T1000 (cell line): ENCODE measurements around the gene TM9SF4.

ENCODE experiments used
- DNase-seq: peaks from one replicate; lab custom pipeline; 2025; ENCODE audit warnings: mixed read lengths; lab: John Stamatoyannopoulos, UW

TM9SF4 gene, protein sequence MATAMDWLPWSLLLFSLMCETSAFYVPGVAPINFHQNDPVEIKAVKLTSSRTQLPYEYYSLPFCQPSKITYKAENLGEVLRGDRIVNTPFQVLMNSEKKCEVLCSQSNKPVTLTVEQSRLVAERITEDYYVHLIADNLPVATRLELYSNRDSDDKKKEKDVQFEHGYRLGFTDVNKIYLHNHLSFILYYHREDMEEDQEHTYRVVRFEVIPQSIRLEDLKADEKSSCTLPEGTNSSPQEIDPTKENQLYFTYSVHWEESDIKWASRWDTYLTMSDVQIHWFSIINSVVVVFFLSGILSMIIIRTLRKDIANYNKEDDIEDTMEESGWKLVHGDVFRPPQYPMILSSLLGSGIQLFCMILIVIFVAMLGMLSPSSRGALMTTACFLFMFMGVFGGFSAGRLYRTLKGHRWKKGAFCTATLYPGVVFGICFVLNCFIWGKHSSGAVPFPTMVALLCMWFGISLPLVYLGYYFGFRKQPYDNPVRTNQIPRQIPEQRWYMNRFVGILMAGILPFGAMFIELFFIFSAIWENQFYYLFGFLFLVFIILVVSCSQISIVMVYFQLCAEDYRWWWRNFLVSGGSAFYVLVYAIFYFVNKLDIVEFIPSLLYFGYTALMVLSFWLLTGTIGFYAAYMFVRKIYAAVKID

DNA sequence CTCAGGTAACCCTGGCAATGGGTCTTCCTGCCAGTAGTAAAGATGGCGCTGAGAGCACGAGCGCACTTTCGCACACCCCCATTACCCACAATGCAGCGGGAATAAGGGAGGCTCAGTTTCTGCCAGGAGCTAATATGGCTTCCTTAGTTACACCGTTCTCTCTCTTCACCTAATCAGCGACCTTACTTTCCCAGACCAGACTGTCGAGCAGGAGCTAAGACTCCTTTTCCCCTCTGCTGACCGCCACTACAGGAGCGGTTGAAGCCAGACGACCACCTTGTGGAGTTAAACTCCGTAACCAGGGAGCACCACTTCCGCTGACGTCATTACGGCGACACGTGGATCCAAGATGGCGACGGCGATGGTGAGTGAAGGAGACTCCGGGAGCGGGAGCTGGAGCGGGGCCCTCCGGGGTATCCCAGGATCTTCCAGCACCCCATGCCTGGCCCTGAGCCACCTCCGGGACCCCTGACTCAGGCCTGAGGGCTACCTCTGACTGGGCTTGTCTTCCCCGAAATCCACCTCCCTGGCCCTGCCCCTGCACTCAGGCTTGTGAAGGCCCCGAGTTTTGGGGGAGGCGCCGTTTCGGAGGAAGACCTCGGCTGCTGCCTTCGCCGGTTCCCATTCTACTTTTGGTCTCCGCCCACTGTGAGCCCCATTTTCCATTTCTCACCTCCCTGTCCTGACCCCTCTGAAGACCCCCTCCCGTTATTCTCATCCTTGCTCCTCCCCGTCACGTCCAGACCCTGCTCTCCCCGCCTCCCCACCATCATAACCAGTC is at the start of gene TM9SF4:
Gene TM9SF4, plus strand, starts transcription at position 323 of the 781 bp plus-strand sequence. Its CDS starts 27 bp downstream, at position 350.
- peak; percentile 90 for DNase-seq

DNA sequence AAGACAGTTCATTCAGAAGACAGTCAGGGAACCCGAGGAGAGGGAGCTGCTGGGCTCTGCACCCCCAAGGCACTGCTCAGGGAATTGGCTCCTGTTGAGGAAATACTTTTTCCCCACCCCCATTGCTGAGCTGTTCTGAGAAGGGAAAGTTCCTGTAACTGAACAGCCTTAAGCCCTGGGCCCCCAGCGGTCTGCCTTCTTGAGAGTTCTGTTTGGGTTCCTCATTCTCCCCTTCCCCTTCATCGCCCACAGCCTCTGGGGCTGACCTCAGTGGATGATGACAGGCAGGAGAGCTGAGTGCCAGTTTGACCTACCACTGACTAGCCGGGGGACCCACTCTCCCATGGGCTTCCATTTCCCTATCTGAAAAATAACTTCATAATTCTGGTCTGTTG is 46.7 kb upstream of the TM9SF4 start:
- no peak for DNase-seq

DNA sequence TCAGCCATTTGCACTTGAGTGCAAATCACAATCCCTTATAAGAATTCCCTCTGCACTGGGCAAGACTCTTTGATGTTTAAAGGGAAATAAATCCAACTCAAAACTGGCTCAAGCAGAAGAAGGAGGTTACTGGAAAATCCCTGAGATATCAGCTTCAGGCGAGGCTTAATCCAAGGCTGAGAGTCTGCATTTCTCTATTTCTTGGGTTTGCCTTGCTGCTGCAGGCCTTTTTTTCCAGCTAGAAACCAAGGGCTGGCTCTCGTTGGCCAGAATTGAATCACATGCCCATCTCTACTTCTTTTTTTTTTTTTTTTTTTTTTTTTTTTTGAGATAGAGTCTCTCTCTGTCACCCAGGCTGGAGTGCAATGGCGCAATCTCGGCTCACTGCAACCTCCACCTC is 45.8 kb upstream of the TM9SF4 start:
- DNase-seq: no peak

DNA sequence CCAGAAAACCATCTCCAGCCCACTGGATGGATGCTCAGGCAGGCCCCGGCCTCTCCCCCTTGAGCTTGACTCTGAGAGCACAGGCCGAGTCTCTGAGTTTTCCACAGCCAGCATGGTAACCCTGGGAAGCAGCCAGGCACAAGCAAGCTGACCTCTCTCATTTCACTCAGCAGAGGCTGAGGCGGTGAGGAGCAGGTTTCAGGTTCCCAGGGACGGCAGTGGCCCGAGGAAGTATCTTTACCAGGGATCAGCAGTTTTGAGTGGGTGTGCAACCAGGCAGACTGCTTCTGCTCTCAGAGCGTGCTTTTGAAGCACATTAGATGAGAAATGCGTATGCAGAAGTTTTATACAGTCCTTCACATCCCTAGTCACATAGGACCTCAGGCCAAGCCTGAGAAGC is 44.8 kb upstream of the TM9SF4 start:
- DNase-seq: no peak

DNA sequence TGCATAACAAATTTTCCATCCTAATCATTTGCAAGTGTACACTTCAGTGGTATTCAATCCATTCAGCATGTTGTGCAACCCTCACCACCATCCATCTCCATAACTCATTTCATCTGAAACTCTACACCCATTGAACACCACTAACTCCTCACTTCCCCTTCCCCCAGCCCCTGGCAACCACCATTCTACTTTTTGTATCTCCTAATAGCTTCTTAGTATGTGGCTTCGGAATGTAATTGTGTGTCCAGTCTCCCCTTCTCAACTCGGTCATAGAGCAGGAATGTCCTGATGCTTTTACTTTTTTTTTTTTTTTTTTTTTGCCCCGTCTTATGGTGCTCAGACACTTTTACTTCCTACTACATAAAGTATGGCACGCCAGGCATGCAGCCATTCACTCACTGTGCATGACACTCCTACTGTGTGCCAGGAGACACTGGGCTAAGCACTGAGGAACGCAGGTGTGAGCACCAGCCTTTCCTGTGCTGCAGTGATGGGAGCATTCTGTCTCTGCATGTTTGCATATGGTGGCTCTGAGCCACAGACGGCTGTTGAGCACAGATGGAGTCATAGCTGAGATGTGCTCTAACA is 42.2 kb upstream of the TM9SF4 start:
- no peak for DNase-seq

DNA sequence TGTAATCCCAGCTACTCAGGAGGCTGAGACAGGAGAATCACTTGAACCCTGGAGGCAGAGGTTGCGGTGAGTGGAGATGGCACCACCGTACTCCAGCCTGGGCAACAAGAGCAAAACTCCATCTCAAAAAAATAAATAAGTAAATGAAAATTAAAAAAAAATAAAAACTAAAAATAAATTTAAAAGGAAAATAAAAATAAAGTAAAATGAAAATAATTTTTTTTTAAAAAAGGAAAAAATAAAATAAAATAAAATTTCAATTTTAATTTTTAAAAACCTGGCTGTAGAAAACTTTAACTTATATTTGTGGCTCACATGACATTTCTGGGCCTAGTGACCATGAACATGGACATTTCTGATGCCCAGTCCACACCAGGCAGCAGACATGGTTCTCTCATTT is 41.3 kb upstream of the TM9SF4 start:
- DNase-seq: no peak

DNA sequence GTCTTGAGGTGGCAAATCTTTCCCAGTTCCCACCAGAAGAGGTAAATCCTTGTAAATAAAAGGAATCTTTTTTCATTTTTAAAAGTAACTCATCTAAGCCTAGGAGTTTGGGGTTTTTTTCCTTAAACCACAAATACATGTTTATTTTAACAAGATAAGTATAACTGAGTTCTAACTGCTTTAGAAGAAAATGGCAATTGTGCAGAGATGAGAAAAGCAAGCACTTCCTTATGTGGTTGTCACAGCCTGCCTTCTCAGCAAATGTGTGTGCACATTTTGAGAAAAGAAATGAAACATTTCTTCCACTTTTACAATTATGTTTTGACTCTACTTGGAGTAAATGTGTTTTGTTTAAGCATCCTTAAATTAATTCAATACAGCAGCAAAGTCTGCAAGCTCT is 39.8 kb upstream of the TM9SF4 start:
- DNase-seq: no peak

DNA sequence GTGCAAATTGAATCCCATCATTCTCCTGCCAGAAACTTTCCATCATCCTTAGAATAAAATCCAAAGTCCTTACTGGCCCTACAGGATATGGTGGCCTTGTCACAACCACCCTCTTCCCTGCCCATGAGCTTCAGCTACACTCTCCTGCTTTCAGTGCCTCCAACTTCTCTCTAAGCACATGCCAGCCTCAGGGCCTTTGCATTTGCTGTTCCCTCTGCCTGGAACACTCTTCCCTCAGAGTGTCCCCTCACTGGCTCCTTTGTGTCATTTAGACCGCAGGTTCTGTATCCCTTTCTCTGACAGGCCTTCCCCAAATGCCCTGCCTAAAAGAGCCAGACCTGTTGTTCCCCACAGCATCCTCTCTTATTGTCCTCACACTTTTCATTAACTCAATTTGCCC is 39.2 kb upstream of the TM9SF4 start:
- no peak for DNase-seq

DNA sequence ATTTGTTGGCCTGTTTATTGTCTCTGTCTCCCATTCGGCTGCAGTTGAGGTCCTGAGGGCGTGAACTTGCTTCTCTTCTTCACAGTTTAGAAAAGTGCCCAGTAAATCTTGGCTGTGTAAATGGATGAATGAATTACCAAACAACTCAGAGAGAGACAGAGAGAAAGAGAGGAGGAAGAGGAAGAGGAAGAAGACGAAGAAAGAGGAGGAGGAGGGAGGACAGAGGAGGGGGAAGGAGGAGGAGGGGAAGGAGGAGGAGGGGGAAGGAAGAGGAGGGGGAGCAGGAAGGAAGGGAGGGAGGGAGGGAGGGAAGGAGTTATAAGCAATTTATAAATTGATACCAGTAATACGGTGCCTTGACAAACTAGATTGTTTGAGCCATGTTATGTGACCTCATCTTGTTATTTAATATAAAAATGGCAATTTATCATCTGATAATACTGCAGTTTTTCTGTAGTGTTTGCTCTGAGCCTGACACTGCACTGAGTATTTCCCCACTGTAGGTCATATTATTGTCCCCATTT is 38.8 kb upstream of the TM9SF4 start:
- no peak for DNase-seq

DNA sequence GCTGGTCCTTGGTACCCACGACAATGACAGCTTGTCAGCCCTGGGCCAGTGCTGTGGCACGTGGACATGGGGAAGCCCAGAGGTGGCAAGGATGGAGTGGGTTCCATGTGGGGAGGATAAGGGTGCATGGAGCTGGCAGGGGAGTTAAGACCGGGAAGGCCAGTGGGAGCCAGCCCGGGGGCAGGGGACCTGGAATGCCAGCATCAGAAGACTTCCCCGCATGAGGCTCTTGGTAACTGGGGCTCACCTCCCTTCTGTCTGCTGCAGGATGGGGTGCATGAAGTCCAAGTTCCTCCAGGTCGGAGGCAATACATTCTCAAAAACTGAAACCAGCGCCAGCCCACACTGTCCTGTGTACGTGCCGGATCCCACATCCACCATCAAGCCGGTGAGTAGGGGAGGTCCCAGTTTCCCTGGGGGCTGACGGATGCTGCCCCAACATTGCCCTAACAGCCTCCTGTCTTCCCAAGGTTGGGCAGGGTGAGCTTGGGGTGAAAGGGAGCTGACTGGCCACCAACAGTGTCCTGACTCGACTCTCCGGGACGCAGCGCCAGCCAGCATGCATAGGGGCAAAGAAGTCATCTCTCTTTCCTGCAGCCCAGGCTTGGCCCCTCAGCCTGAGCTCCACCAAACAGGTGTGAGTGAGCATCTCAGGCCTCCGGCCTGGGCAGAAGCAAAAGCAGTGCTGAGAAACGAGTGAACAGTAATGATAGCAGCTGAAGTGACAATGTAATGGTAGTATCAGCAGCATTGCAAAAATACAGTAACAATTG is 37.9 kb upstream of the TM9SF4 start:
- no peak for DNase-seq

DNA sequence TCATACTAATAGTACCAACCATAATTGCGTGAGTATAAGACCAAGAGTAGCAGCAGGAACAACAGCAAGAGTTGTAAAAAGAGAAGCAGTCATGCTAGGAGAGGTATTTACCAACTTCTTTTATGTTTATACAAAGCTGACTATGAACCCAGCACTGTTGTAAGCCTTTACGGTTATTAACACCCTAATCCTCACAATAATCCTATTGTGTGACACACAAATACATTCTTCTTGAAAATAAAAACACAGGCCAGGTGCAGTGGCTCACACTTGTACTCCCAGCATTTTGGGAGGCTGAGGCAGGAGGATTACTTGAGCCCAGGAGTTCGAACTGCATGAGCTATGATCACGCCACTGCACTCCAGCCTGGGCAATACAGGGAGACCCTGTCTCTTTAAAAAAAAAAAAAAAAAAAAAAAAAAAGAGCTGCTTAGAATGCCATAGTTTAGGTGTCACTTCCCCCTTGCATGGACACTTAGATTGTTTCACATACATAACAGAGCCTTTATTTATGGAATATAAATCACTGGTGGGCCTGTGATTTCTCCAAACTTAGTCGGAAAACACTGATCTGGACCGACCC is 37.3 kb upstream of the TM9SF4 start:
- no peak for DNase-seq

DNA sequence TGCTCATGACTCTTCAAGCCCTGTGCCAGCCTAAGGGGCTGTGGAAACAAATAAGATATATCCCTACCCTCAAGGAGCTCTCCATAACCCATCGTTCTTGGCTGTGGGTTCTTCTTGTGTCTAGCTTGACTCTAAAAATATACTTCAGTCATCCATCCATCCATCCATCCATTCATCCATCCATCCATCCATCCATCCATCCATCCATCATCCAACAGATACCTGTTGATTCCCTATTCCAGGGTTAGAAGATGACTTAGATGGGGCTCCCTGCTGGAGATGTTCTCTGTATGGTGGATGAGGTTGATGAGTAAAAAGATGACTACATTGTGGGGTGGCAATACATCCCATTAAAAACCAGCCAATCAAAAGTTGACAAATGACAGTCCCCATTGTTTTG is 34.0 kb upstream of the TM9SF4 start:
- DNase-seq: no peak

DNA sequence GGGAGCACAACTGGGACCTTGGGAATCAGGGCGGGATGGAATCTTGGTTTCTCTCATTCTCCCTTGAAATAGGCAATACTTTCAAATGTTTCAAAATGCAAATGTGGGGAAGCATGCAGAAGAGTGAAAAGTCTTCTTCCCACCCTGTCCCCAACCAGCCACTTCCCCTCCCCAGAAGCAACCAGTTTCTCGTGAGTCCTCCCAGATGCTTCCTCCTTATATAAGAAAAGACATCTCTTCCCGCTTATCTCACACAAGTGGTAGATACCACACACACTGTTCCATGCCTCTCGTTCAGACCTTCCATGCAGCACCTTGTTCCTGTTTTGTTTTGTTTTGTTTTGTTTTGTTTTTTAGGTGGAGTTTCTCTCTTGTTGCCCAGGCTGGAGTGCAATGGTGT is 32.3 kb upstream of the TM9SF4 start:
- no peak for DNase-seq

DNA sequence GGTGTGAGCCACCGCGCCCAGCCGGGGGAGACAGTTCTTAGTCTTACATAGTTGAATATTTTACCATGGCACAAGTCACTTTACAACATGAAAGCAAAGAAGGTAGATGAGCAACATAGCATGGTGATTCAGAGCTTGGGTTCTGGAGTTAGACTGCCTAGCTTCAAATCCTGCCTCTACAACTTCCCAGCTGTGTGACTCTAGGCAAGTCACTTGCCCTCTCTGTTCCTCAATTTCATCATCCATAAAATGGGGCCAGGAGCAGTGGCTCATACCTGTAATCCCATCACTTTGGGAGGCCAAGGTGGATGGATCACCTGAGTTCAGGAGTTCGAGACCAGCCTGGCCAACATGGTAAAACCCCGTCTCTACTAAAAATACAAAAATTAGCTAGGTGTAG is 31.2 kb upstream of the TM9SF4 start:
- no peak for DNase-seq

DNA sequence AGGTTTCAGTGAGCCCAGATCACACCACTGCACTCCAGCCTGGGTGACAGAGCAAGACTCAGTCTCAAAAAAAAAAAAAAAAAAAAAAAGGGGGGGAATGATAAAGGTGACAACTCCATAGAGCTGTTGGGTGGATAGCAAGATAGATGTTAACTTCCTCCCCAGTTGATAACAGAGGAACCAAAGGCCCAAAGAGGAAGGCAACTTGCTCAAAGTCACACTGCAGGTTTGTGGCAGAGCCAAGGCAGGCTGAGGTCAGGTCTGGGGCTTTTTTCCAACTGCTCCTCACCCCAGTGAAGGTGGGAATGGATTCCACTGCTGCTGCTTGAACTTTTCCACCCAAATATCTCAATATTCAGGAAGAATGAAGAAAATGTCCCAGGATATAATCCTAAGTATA is 30.7 kb upstream of the TM9SF4 start:
- no peak for DNase-seq

DNA sequence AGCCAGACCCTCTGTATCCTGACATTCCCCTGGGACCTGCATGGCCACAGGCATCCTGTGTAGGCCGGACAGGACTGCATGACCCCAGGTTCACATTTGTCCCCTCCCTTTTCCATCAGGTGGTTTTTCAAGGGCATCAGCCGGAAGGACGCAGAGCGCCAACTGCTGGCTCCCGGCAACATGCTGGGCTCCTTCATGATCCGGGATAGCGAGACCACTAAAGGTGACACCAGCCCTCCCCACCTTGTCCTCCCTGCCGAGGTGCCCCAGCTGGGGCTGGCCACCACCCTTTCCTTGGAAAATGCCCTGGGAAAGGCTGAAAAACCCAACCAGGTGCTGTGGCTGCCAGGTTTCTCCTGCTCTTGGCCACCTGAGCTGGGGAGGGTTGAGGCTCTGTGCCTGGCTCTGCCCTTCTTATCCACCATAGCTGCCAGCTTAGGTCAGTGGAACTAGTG is 29.8 kb upstream of the TM9SF4 start:
- DNase-seq: no peak

DNA sequence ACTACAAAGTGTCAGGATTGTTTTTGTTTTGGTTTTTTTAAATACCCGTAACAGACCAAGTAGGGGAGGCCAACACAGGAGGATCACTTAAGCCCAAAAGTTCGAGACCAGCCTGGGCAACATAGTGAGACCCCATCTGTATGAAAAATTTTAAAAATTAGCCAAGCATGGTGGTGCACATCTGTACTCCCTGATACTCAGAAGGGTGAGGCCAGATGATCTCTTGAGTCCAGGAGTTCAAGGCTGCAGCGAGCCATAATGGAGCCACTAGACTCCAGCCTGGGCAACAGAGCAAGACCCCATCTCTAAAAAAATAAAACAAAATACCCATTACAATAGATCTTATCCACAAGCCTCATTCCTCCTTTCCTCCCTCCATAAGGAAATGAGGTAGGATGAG is 28.7 kb upstream of the TM9SF4 start:
- DNase-seq: no peak

DNA sequence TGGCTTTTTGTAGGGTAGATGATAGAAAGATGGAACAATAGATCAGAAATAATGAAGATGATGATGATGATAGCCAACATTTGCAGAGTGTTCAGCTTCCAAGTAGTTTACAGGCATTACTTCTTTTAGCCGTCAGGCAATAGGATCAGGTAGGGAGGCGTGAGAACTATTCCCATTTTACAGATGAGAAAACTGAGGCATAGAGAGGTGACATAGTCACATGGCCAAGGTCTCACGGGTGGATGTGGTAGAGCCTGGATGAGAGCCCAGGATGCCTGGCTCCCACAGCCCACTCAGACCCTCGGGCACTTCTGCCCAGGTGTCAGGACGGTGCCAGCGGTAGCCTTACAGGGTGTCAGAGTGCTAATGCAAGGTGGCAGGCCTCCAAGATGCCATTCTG is 26.0 kb upstream of the TM9SF4 start:
- DNase-seq: no peak

DNA sequence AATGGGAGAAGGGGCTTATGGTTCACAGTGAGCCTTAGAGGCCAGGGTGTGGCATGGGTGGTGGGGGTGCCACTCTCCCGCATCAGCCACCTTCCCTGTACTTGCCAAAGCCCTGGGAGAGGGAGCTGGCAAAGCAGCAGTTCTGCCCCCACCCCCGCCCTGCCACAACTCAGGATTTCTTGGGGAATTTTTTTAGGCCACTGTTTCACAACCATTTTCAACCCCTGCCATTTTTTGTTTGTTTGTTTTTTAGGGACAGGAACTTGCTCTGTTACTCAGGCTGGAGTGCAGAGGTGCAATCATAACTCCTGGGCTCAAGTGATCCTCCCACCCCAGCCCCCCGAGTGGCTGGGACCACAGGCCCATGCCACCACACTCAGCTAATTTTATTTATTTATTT is 22.4 kb upstream of the TM9SF4 start:
- no peak for DNase-seq

DNA sequence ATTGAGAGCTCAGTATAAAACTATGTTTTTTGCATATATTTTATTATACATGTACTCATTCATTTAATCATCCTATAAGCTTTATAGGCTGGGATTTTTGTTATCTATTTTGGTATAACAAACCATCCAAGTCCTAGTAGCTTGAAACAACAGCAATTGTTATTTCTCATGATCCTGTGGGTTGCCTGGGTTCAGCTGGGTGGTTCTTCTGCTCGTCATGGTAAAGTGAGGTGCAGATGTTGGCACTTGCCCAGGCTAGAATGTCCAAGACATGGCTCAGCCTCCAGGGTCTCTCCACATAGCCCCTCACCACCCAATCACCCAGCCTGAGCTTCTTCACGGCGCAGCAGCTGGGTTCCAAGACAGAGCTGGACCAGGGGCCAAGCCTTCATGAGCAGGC is 20.8 kb upstream of the TM9SF4 start:
- DNase-seq: no peak
